ENCODE results near the gene TRA2A.

Gene TRA2A

GRCh38 chr7:23469150-23469960, 62.4 kb downstream of the TRA2A start:
- DNase-seq = no peak

DNA sequence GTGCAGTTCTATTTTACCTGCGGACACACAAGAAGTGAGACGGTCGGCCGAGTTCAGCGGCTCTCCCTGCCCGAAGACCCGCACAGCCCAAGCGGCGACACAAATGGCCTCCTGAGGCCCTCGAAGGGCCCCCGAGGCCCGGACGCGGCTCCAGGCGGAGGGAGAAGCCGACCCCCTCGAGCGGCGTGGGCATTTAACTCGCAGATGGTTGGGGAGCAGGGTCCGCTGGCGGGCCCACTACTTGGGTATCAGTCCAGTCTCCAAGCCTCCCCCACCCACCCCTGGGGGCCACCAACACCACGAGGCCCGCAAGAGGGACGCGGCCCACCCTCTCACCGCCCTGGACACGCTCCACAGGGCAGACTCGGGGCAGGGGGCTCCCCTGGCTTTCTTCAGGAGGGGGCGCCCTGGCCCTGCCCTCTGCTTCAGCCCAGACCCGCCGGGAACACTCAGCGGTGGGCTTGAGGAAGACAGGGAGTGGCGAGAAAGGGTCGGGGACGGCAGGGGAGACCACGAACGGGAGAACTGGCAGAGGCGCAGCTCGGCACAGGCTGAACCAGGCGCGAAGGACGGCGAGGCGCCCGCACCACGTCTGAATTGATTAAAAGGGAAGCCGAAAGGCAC, 63.1 kb downstream of the TRA2A start:
- no peak for DNase-seq

DNA sequence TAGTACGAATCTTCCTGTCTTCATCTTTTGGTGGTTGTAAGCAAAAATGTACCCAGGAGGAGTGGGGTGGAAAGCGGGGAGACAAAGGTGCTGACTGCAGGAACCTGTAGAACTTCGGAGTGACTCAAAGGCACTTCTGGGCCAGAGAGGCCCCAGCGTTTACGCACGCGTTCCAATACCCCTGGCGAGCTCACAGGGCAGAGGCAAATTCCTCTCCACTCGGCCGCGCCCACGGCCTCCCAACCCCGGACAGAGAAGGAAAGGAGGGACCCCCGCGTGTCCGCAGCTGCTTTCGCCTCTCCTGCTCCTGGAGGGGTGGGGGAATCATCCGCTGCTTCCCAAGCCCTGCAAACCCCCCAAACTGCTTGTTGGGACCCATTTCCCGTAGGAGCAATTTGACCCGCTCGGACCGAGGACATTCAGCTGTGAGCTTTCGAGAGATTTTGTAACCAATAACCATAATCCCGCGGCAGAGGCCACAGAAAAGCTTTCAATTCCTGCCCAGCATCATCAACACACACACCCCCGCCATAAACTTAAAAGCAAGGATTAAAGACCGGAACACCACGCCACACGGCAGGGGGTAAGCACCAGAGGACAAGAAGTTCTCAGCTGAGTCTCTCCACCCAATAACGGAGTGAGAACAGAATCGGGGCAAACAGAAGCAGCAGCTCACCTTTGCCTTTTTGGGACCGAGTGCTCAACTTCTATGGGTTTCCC, 63.8 kb downstream of the TRA2A start:
- no peak for DNase-seq

- DNase-seq = no peak
Observed at GRCh38 chr7:23467291-23467805, 64.4 kb downstream of the TRA2A start.

DNA sequence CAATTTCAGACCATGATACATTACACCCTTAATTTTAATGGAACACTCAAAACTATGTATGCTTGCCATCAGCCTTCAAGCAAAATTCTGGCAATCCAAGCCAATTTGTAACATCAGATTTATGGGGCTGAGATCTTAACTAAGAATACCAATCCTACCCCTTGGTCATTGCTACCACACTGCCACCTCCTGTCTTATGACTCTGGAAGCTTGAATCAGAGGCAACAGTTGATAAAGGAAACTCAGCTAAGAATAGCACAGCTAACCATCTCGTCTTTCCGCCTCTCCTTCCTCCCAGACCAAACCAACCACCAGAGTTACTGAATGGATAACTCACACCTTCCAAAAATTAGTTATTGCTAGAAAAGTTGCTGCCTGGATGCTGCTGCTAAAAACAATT, 68.9 kb downstream of the TRA2A start:
- no peak for DNase-seq

DNA sequence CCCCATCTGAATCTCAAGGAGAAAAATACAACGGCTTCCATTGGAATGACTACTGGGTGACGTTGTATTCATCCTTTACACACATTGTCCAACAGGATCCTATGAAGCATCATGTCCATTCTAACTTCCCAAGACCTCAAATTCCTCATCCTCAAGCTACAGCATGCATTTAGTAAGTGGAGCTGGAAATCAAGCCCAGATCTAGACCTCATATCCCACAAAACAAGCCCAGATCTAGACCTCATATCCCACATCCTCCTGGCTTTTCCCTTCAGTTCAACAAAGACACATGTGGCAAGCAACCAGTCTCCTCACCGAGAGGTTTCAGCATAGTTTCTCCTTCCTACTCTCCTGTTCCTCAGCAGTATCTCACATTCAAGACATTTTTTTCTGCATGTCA, 73.7 kb downstream of the TRA2A start:
- no peak for DNase-seq

DNA sequence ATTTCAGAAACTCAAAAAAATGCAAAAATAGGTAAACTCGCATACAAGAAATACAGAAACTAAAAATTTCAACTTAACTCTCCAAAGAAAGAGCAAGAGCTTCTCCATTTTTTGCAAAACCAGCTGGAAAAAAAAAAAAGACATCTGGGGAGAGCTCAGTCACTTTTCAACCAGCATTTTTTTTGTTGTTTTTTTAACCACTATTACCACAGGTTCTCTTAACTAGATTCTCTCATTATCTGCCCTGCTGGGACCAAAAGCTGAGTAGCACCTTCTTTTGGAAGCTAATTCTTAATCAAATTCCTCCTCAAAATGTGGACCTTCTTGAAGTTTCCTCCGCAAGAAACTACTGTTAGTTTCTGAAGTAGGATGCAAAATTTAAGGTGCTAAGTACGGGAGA, 75.7 kb downstream of the TRA2A start:
- DNase-seq = no peak

DNA sequence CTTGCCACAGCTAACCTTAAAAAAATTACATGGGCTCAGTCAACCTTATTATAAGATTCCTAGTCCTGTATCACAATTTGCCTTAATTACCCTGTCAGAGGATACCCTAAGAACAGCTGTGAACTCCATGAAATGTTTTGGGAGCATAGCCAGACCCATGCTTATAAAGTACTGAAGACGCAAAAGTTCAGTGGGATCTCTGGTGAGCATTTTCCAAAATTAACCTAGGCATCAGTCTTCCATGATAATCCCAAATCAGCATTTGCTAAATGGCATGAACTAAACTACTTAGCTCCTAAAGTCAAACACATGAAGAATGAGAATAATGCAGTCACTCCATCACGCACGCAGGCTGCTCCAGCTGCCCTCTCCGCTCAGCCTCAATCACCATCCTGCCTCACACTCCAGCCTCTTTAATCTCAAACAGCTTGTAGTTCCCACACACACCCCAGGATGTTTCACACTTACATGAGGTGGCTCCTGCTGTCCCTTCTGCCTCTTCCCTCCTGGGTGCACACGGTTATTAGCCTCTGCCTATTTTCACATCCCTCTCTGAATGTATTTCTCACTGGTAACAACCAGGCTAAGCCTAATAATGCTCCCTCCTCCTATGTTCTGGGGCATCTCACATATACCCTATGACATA, 76.8 kb downstream of the TRA2A start:
- no peak for DNase-seq

Measured in SIG-M5 (cell line).